Vagina (tissue), 2 donors: ENCODE measurements around the gene CTNNA3. TPM values are rescaled to one million over a fixed set of nuclear protein-coding genes. Genes with fewer than 3 reads are reported as not detected.

Experiments used
- DNase-seq, 2 donors: peaks; one replicate each; pipeline ENCODE4 v3.0.0-alpha.2; 2017; ENCODE audit errors: extremely low spot score in 2 of 2
- H3K27ac ChIP-seq: fragments of 200-600 bp; sonication (generic); one replicate; pipeline ENCODE4 v1.5.1; 2019
- H3K27me3 ChIP-seq: fragments of 200-600 bp; sonication (generic); one replicate; pipeline ENCODE4 v1.5.1; 2019
- H3K36me3 ChIP-seq, 2 donors: fragments of 200-600 bp; sonication (generic); one replicate each; pipeline ENCODE4 v1.5.1; 2017 to 2019
- H3K4me1 ChIP-seq: fragments of 200-600 bp; sonication (generic); one replicate; pipeline ENCODE4 v1.5.1; 2019
- H3K4me3 ChIP-seq, 2 donors: fragments of 200-600 bp; sonication (generic); 1 replicate in 1 of 2; 2 replicates in 1 of 2; pipeline ENCODE4 v1.5.1; 2016 to 2019
- H3K9me3 ChIP-seq: fragments of 200-600 bp; sonication (generic); one replicate; pipeline ENCODE4 v1.5.1; 2019
- CTCF ChIP-seq, 3 experiments: fragments of 450-650 bp in 2 of 3; fragments of 200-600 bp in 1 of 3; sonication (generic) in 1 of 3; IDR thresholded peaks; one replicate each; pipeline ENCODE4 v1.5.1; 2017 to 2019; ENCODE audit warnings: antibody characterized with exemption in 3 of 3, mild to moderate bottlenecking in 2 of 3, moderate library complexity in 2 of 3
- POLR2A ChIP-seq, 2 donors: fragments of 450-650 bp; IDR thresholded peaks; one replicate each; pipeline ENCODE4 v1.6.1; 2017; ENCODE audit warnings: antibody characterized with exemption in 2 of 2, mild to moderate bottlenecking in 2 of 2, moderate library complexity in 2 of 2
- POLR2AphosphoS5 ChIP-seq, 2 donors: sonication (generic); formaldehyde crosslinking; IDR thresholded peaks; one replicate each; pipeline ENCODE4 v1.9.0; 2017; ENCODE audit warnings: antibody characterized with exemption in 2 of 2, mild to moderate bottlenecking in 2 of 2, low read depth in 1 of 2; ENCODE audit not compliant: insufficient read depth in 1 of 2
- intact Hi-C: fragments of 100-400 bp; cut with DNase I; formaldehyde crosslinking; loops from one replicate; pipeline ENCODE4 v1.15.1; 2023
- total RNA-seq: library from RNA; depleted of rRNA; stranded (reverse); fragments of >200 nt; gene quantifications from one replicate; pipeline ENCODE4 v1.2.3, GENCODE V29; 2016

The CTNNA3 gene
- total RNA-seq, 1 donor from 2014 or later = 0.98 TPM

- no peak overlapping the region for H3K27ac ChIP-seq
- intact Hi-C loops = no loop called here
- DNase-seq = no peak
- no peaks in the 10 kb centered on the region for H3K9me3 ChIP-seq
- H3K4me3 ChIP-seq = no peak overlapping the region
- TF ChIP-seq POLR2AphosphoS5 (IDR thresholded peaks at IDR 0.05; ENCODE audit: insufficient read depth in 1 of 2, low read depth in 1 of 2) = no peak
- TF ChIP-seq POLR2A (IDR thresholded peaks at IDR 0.05) = no peak
- TF ChIP-seq CTCF (IDR thresholded peaks at IDR 0.05) = no peak
- no peaks in the 10 kb centered on the region for H3K4me1 ChIP-seq
- no peaks in the 10 kb centered on the region for H3K27me3 ChIP-seq
- no peaks in the 10 kb centered on the region for H3K36me3 ChIP-seq
Measured at GRCh38 chr10:67299761-67300160, 396.2 kb downstream of the CTNNA3 start.

- no peak for TF ChIP-seq POLR2A (IDR thresholded peaks at IDR 0.05)
- no peak for TF ChIP-seq CTCF (IDR thresholded peaks at IDR 0.05)
- no peak for TF ChIP-seq POLR2AphosphoS5 (IDR thresholded peaks at IDR 0.05; ENCODE audit: insufficient read depth in 1 of 2, low read depth in 1 of 2)
- intact Hi-C loops = no loop called here
- H3K4me1 ChIP-seq = no peaks in the 10 kb centered on the region
- DNase-seq = no peak
- H3K9me3 ChIP-seq = no peaks in the 10 kb centered on the region
- no peaks in the 10 kb centered on the region for H3K27me3 ChIP-seq
- H3K27ac ChIP-seq = no peak overlapping the region
- H3K36me3 ChIP-seq = no peaks in the 10 kb centered on the region
- no peak overlapping the region for H3K4me3 ChIP-seq
Measured at GRCh38 chr10:67297637-67298181, 398.3 kb downstream of the CTNNA3 start.

- intact Hi-C loops = no loop called here
- no peaks in the 10 kb centered on the region for H3K36me3 ChIP-seq
- H3K27me3 ChIP-seq = no peaks in the 10 kb centered on the region
- no peak for DNase-seq
- no peak overlapping the region for H3K27ac ChIP-seq
- H3K4me3 ChIP-seq = no peak overlapping the region
- H3K4me1 ChIP-seq = no peaks in the 10 kb centered on the region
- no peaks in the 10 kb centered on the region for H3K9me3 ChIP-seq
- no peak for TF ChIP-seq POLR2AphosphoS5 (IDR thresholded peaks at IDR 0.05; ENCODE audit: insufficient read depth in 1 of 2, low read depth in 1 of 2)
- TF ChIP-seq CTCF (IDR thresholded peaks at IDR 0.05) = no peak
- no peak for TF ChIP-seq POLR2A (IDR thresholded peaks at IDR 0.05)
Measured at GRCh38 chr10:67296926-67297325, 399.1 kb downstream of the CTNNA3 start.

GRCh38 chr10:67288688-67289410, 407.1 kb downstream of the CTNNA3 start:
- H3K4me1 ChIP-seq = no peaks in the 10 kb centered on the region
- no peak overlapping the region for H3K4me3 ChIP-seq
- DNase-seq = no peak
- no peaks in the 10 kb centered on the region for H3K27me3 ChIP-seq
- intact Hi-C loops = no loop called here
- TF ChIP-seq CTCF (IDR thresholded peaks at IDR 0.05) (no peak), POLR2A (IDR thresholded peaks at IDR 0.05) (no peak), POLR2AphosphoS5 (IDR thresholded peaks at IDR 0.05; ENCODE audit: insufficient read depth in 1 of 2, low read depth in 1 of 2) (no peak)
- no peaks in the 10 kb centered on the region for H3K9me3 ChIP-seq
- H3K36me3 ChIP-seq = no peaks in the 10 kb centered on the region
- no peak overlapping the region for H3K27ac ChIP-seq

- Histone ChIP-seq H3K9me3 (no peaks in the 10 kb centered on the region), H3K27ac (no peak overlapping the region), H3K4me1 (no peaks in the 10 kb centered on the region), H3K36me3 (no peaks in the 10 kb centered on the region), H3K4me3 (no peak overlapping the region), H3K27me3 (no peaks in the 10 kb centered on the region)
- intact Hi-C loops = no loop called here
- no peak for DNase-seq
- TF ChIP-seq CTCF (IDR thresholded peaks at IDR 0.05) (no peak), POLR2AphosphoS5 (IDR thresholded peaks at IDR 0.05; ENCODE audit: insufficient read depth in 1 of 2, low read depth in 1 of 2) (no peak), POLR2A (IDR thresholded peaks at IDR 0.05) (no peak)
Measured at GRCh38 chr10:67284589-67284988, 411.4 kb downstream of the CTNNA3 start.
